ENCODE measurements around the gene ANKRD1. TPM values are rescaled to one million over a fixed set of nuclear protein-coding genes. Genes with fewer than 3 reads are reported as not detected.

ANKRD1 gene
- total and polyA plus RNA-seq, 2 donors (not counting 1 experiment from before 2014, with no cell fraction given): not detected

DNA sequence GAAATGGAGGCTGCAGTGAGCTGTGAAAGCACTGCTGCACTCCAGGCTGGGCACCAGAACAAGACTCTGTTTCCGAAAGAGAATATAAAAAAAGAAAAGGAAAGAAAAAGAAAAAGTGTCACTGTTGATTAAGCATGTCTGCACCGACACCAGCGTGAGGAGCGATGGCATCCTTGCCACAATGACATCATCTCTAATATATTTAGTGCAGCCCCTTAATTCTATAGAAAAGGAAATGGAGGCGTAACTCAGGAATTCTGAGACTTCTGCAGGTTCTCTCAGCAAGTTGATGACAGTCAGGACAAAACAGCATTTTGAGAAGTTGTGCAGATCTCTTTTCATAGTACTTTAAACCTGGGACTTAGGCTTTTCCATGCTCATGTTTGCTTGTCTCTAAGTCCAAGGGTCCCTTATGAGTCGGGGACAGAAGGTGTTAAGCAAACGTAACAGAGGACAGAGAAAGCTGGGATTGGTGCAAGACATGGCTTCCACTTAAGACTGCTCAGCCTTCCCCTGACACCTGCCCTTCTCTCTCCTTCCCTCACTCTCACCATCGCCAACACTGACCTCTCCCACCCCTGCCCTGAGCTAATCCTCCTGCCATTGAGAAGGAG lies 16.9 kb upstream of the ANKRD1 start:
- no peak overlapping the region for H2AFZ ChIP-seq (ENCODE audit: insufficient read depth, low read depth, low read length, poor library complexity, severe bottlenecking)
- WGBS (ENCODE audit: insufficient coverage): 97% methylated on average over 3 of the region's 8 CpGs

DNA sequence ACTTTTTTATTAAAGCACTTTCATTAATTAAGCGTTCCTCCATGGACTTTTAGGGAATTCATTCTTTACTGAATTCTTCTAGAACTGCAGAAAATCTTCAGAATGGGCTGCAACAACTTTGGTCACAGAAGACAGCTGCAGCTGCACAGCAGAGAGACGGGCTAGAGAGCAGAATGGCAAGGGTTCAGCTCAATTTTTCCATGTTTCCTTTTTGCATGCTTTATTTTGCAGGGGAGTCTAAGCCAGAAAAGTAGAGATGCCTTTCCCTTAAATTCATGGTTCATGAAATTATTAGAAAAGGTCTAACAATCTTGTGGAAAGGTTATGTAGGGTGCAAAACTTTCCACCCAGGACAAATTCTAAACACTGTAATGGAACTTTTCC lies 15.4 kb upstream of the ANKRD1 start:
- Mint-ChIP-seq H3K9me3 (ENCODE audit: insufficient read depth) (no peaks in the 10 kb centered on the region), H3K27ac (no peak overlapping the region), H3K4me3 (no peak overlapping the region), H3K4me1 (no peaks in the 10 kb centered on the region), H3K27me3 (no peaks in the 10 kb centered on the region)
- POLR2A ChIA-PET: no interaction called here
- ATAC-seq (ENCODE audit: low read depth): no peak
- Histone ChIP-seq H4K20me1 (ENCODE audit: control insufficient read depth, insufficient read depth, low read length, poor library complexity, severe bottlenecking) (no peaks in the 10 kb centered on the region), H2AFZ (ENCODE audit: insufficient read depth, low read depth, low read length, poor library complexity, severe bottlenecking) (no peak overlapping the region), H3K4me2 (replicated peaks; ENCODE audit: low read depth, low read length, poor library complexity, severe bottlenecking) (no peak overlapping the region), H3K79me2 (ENCODE audit: control insufficient read depth, insufficient read depth, low read length) (no peaks in the 10 kb centered on the region), H3K9ac (ENCODE audit: low read length) (no peak overlapping the region), H3K27me3 (replicated peaks in 1 of 4; ENCODE audit: control extremely low read depth in 1 of 4, control insufficient read depth in 3 of 4, insufficient read depth in 4 of 4, low read length in 3 of 4) (no peaks in the 10 kb centered on the region), H3K4me3 (ENCODE audit: control extremely low read depth in 1 of 5, extremely low read depth in 1 of 5, insufficient read depth in 1 of 5, low read depth in 2 of 5, low read length in 4 of 5) (no peak overlapping the region), H3K9me3 (ENCODE audit: control extremely low read depth in 1 of 3, control insufficient read depth in 2 of 3, insufficient read depth in 1 of 3, low read length in 2 of 3) (no peaks in the 10 kb centered on the region), H3K36me3 (replicated peaks in 1 of 2; ENCODE audit: control extremely low read depth in 1 of 2, control insufficient read depth in 1 of 2, extremely low read depth in 1 of 2, insufficient read depth in 2 of 2, low read length in 1 of 2) (no peaks in the 10 kb centered on the region), H3K4me1 (ENCODE audit: control insufficient read depth in 2 of 2, insufficient read depth in 2 of 2, low read length in 2 of 2) (no peaks in the 10 kb centered on the region), H3K27ac (ENCODE audit: low read length in 2 of 2) (no peak overlapping the region)
- no CpG with 5 or more reads among the region's 2 CpGs for WGBS (ENCODE audit: insufficient coverage)
- TF ChIP-seq EZH2 (IDR thresholded peaks at IDR 0.05; ENCODE audit: borderline replicate concordance, insufficient read depth, low read depth, low read length, poor library complexity, severe bottlenecking): no peak
- TF ChIP-seq, protein P1, sequence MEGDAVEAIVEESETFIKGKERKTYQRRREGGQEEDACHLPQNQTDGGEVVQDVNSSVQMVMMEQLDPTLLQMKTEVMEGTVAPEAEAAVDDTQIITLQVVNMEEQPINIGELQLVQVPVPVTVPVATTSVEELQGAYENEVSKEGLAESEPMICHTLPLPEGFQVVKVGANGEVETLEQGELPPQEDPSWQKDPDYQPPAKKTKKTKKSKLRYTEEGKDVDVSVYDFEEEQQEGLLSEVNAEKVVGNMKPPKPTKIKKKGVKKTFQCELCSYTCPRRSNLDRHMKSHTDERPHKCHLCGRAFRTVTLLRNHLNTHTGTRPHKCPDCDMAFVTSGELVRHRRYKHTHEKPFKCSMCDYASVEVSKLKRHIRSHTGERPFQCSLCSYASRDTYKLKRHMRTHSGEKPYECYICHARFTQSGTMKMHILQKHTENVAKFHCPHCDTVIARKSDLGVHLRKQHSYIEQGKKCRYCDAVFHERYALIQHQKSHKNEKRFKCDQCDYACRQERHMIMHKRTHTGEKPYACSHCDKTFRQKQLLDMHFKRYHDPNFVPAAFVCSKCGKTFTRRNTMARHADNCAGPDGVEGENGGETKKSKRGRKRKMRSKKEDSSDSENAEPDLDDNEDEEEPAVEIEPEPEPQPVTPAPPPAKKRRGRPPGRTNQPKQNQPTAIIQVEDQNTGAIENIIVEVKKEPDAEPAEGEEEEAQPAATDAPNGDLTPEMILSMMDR (IDR thresholded peaks at IDR 0.05): no peak
- CTCF ChIA-PET: interaction anchor here (0.8 kb wide), 1 partner anchor 26 kb away, joined by 3 read pairs; no protein-coding TSS in a partner anchor
- intact Hi-C loops (cut with micrococcal nuclease): no loop called here
- no peak for DNase-seq

More for the DNA sequence above, 16.9 kb upstream of the ANKRD1 start:
- Mint-ChIP-seq H3K27ac (no peak overlapping the region), H3K27me3 (no peaks in the 10 kb centered on the region), H3K4me3 (no peak overlapping the region), H3K9me3 (ENCODE audit: insufficient read depth) (no peaks in the 10 kb centered on the region), H3K4me1 (no peaks in the 10 kb centered on the region)
- Histone ChIP-seq H3K4me2 (replicated peaks; ENCODE audit: low read depth, low read length, poor library complexity, severe bottlenecking) (no peak overlapping the region), H3K27ac (ENCODE audit: low read length in 2 of 2) (no peak overlapping the region), H3K9ac (ENCODE audit: low read length) (no peak overlapping the region), H3K9me3 (ENCODE audit: control extremely low read depth in 1 of 3, control insufficient read depth in 2 of 3, insufficient read depth in 1 of 3, low read length in 2 of 3) (no peaks in the 10 kb centered on the region), H3K36me3 (replicated peaks in 1 of 2; ENCODE audit: control extremely low read depth in 1 of 2, control insufficient read depth in 1 of 2, extremely low read depth in 1 of 2, insufficient read depth in 2 of 2, low read length in 1 of 2) (no peaks in the 10 kb centered on the region), H4K20me1 (ENCODE audit: control insufficient read depth, insufficient read depth, low read length, poor library complexity, severe bottlenecking) (no peaks in the 10 kb centered on the region), H3K27me3 (replicated peaks in 1 of 4; ENCODE audit: control extremely low read depth in 1 of 4, control insufficient read depth in 3 of 4, insufficient read depth in 4 of 4, low read length in 3 of 4) (no peaks in the 10 kb centered on the region), H3K79me2 (ENCODE audit: control insufficient read depth, insufficient read depth, low read length) (no peaks in the 10 kb centered on the region), H3K4me1 (ENCODE audit: control insufficient read depth in 2 of 2, insufficient read depth in 2 of 2, low read length in 2 of 2) (no peaks in the 10 kb centered on the region), H3K4me3 (ENCODE audit: control extremely low read depth in 1 of 5, extremely low read depth in 1 of 5, insufficient read depth in 1 of 5, low read depth in 2 of 5, low read length in 4 of 5) (no peak overlapping the region)
- intact Hi-C loops (cut with micrococcal nuclease): no loop called here
- ChIA-PET POLR2A (no interaction called here), CTCF (no interaction called here)
- ATAC-seq (ENCODE audit: low read depth): no peak
- TF ChIP-seq EZH2 (IDR thresholded peaks at IDR 0.05; ENCODE audit: borderline replicate concordance, insufficient read depth, low read depth, low read length, poor library complexity, severe bottlenecking): no peak
- TF ChIP-seq, protein P1 (IDR thresholded peaks at IDR 0.05): no peak
- DNase-seq: no peak

All from B cell (primary cell).